ENCODE data around the gene INSC. TPM values are rescaled to one million over a fixed set of nuclear protein-coding genes. Genes with fewer than 3 reads are reported as not detected.

INSC gene
- total RNA-seq, 1 experiment from 2014 or later, result not detected

GRCh38 chr11:15157606-15158137 is 42.9 kb downstream of the INSC start:
- TF ChIP-seq CTCF (conservative IDR thresholded peaks at IDR 0.05), result no peak
- no peak for TF ChIP-seq EZH2 (IDR thresholded peaks at IDR 0.05; ENCODE audit: low read depth)
- BruUV-seq (replicated peaks), result no TSS peak
- intact Hi-C loops (cut with micrococcal nuclease; ENCODE audit: unreplicated experiment), result loop anchor here (2.0 kb wide), 1 partner anchor 57 kb away; no protein-coding TSS in a partner anchor

DNA sequence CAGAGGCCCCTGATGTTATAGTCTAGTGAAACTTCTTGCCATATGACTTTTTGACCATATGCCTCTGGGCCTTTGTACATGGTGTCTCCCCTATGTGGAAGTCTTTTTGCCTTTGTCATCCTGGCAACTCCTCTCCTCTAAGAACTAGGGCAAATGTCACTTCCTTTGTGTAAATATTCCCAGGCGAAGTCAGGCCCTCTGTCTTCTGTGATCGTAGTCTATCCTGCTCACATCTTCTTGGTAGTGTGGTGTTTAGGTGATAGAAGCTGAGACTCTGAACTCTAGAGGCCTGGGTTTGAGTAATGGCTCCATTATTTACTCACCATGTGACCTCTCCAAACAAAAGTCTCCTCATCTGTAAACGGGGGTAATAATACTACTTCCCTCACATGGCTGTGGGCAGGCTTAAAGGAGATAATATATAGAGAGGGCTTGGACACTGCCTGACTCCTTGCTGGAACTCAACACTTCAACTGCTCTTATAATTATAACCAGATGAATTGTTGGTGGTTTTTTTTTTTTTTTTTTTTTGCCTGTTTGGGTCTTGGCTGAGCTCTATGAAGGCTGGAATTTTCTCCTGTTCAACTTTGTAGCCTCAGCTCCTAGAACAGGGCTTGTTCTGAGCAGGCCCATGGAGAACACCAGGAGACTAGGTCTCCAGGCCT is 43.8 kb downstream of the INSC start:
- Histone ChIP-seq H3K27ac (no peak overlapping the region), H4K20me1 (ENCODE audit: insufficient read depth) (no peaks in the 10 kb centered on the region), H3F3A (ENCODE audit: insufficient read depth, low read depth) (no peaks in the 10 kb centered on the region), H3K4me2 (peak overlapping the region; percentile 20), H3K4me1 (replicated peaks; ENCODE audit: insufficient read depth) (peaks cover 8% of the 10 kb centered on the region), H3K4me3 (no peak overlapping the region), H2AFZ (0 out of 2 replicates have a peak overlapping the region, but pooled peaks have one; percentile 43), H3K27me3 (ENCODE audit: insufficient read depth, low read depth) (no peaks in the 10 kb centered on the region), H3K9me3 (ENCODE audit: insufficient read depth, low read depth) (no peaks in the 10 kb centered on the region), H3K36me3 (ENCODE audit: low read depth) (no peaks in the 10 kb centered on the region), H3K79me2 (ENCODE audit: low read depth) (no peaks in the 10 kb centered on the region), H3K9me2 (ENCODE audit: insufficient read depth) (no peaks in the 10 kb centered on the region)
- ChIA-PET POLR2A (ENCODE audit: unreplicated experiment) (no interaction called here), CTCF (no interaction called here)
- intact Hi-C loops (cut with micrococcal nuclease; ENCODE audit: unreplicated experiment), result loop anchor here (2.0 kb wide), 1 partner anchor 58 kb away; no protein-coding TSS in a partner anchor
- DNase-seq, result peak in 1 of 2 experiments; percentile 40
- no peak for TF ChIP-seq CTCF (conservative IDR thresholded peaks at IDR 0.05)
- no peak for TF ChIP-seq EZH2 (IDR thresholded peaks at IDR 0.05; ENCODE audit: low read depth)
- no TSS peak for BruUV-seq (replicated peaks)

More at GRCh38 chr11:15157606-15158137, 42.9 kb downstream of the INSC start:
- no peak overlapping the region for H3K27ac ChIP-seq
- POLR2A ChIA-PET (ENCODE audit: unreplicated experiment), result no interaction called here
- H3K4me3 ChIP-seq, result no peak overlapping the region
- H4K20me1 ChIP-seq (ENCODE audit: insufficient read depth), result no peaks in the 10 kb centered on the region
- no peaks in the 10 kb centered on the region for H3K36me3 ChIP-seq (ENCODE audit: low read depth)
- peaks cover 8% of the 10 kb centered on the region for H3K4me1 ChIP-seq (replicated peaks; ENCODE audit: insufficient read depth)
- no peak overlapping the region for H2AFZ ChIP-seq
- H3K79me2 ChIP-seq (ENCODE audit: low read depth), result no peaks in the 10 kb centered on the region
- CTCF ChIA-PET, result no interaction called here
- H3F3A ChIP-seq (ENCODE audit: insufficient read depth, low read depth), result no peaks in the 10 kb centered on the region
- no peaks in the 10 kb centered on the region for H3K9me3 ChIP-seq (ENCODE audit: insufficient read depth, low read depth)
- no peaks in the 10 kb centered on the region for H3K27me3 ChIP-seq (ENCODE audit: insufficient read depth, low read depth)
- no peak for DNase-seq
- no peaks in the 10 kb centered on the region for H3K9me2 ChIP-seq (ENCODE audit: insufficient read depth)
- peak overlapping the region; percentile 20; the same call in 1 of the 2 replicates for H3K4me2 ChIP-seq

- H3K4me1 ChIP-seq (replicated peaks; ENCODE audit: insufficient read depth), result peaks cover 8% of the 10 kb centered on the region
- TF ChIP-seq CTCF (conservative IDR thresholded peaks at IDR 0.05) (peak; percentile 57), EZH2 (IDR thresholded peaks at IDR 0.05; ENCODE audit: low read depth) (no peak)
- POLR2A ChIA-PET (ENCODE audit: unreplicated experiment), result no interaction called here
- DNase-seq, result no peak
- no peaks in the 10 kb centered on the region for H3K79me2 ChIP-seq (ENCODE audit: low read depth)
- intact Hi-C loops (cut with micrococcal nuclease; ENCODE audit: unreplicated experiment), result loop anchor here (2.0 kb wide), 1 partner anchor 58 kb away; no protein-coding TSS in a partner anchor
- H4K20me1 ChIP-seq (ENCODE audit: insufficient read depth), result no peaks in the 10 kb centered on the region
- no peak overlapping the region for H3K27ac ChIP-seq
- H3K4me3 ChIP-seq, result no peak overlapping the region
- H3K36me3 ChIP-seq (ENCODE audit: low read depth), result no peaks in the 10 kb centered on the region
- CTCF ChIA-PET, result no interaction called here
- no TSS peak for BruUV-seq (replicated peaks)
- H3K9me2 ChIP-seq (ENCODE audit: insufficient read depth), result no peaks in the 10 kb centered on the region
- H2AFZ ChIP-seq, result no peak overlapping the region
- no peak overlapping the region for H3K4me2 ChIP-seq
- H3F3A ChIP-seq (ENCODE audit: insufficient read depth, low read depth), result no peaks in the 10 kb centered on the region
- no peaks in the 10 kb centered on the region for H3K27me3 ChIP-seq (ENCODE audit: insufficient read depth, low read depth)
- H3K9me3 ChIP-seq (ENCODE audit: insufficient read depth, low read depth), result no peaks in the 10 kb centered on the region
Observed at GRCh38 chr11:15159085-15159484, 44.4 kb downstream of the INSC start.
